CD14-positive monocyte (primary cell): ENCODE measurements around the gene KBTBD12. TPM values are rescaled to one million over a fixed set of nuclear protein-coding genes. Genes with fewer than 3 reads are reported as not detected.

Experiments used
- DNase-seq, 3 donors: peaks; one replicate each; pipeline ENCODE4 v3.0.0-alpha.2; 2011 to 2022
- H2AFZ ChIP-seq: 2 replicates; pipeline ENCODE4 v1.6.0; 2012; ENCODE audit warnings: mild to moderate bottlenecking, low read depth, low read length, inconsistent platforms; ENCODE audit not compliant: insufficient read depth, poor library complexity, severe bottlenecking
- H3K27ac ChIP-seq, 2 donors: 1 replicate in 1 of 2; 2 replicates in 1 of 2; pipeline ENCODE4 v1.5.1; 2012 to 2013; ENCODE audit warnings: low read length in 2 of 2, control low read depth in 1 of 2, inconsistent platforms in 1 of 2, low read depth in 1 of 2, mild to moderate bottlenecking in 1 of 2
- H3K27me3 ChIP-seq, 2 donors: one replicate each; pipeline versions ENCODE4 v1.6.0 to v1.6.1; 2011 to 2013; ENCODE audit warnings: low read length in 2 of 2; ENCODE audit not compliant: control insufficient read depth in 2 of 2, insufficient read depth in 2 of 2
- H3K36me3 ChIP-seq, 2 donors: replicated peaks in 1 of 2; 1 replicate in 1 of 2; 2 replicates in 1 of 2; pipeline versions ENCODE4 v1.5.1 to v1.6.1; 2012 to 2013; ENCODE audit warnings: low read length in 2 of 2, control low read depth in 1 of 2, inconsistent platforms in 1 of 2, mild to moderate bottlenecking in 1 of 2; ENCODE audit not compliant: insufficient read depth in 2 of 2, control insufficient read depth in 1 of 2
- H3K4me1 ChIP-seq, 2 donors: 1 replicate in 1 of 2; 2 replicates in 1 of 2; pipeline versions ENCODE4 v1.5.1 to v1.6.1; 2012 to 2013; ENCODE audit warnings: low read length in 2 of 2, control low read depth in 1 of 2, inconsistent platforms in 1 of 2, mild to moderate bottlenecking in 1 of 2, moderate library complexity in 1 of 2; ENCODE audit not compliant: insufficient read depth in 2 of 2, control insufficient read depth in 1 of 2
- H3K4me2 ChIP-seq: replicated peaks from 2 replicates; pipeline ENCODE3; 2012; ENCODE audit warnings: low read length, moderate library complexity, mild to moderate bottlenecking; ENCODE audit not compliant: poor library complexity, severe bottlenecking; ENCODE audit errors: extremely low read depth
- H3K4me3 ChIP-seq, 3 experiments: fragments of 200-600 bp in 1 of 3; sonication (generic) in 1 of 3; replicated peaks in 1 of 3; 1 replicate in 2 of 3; 2 replicates in 1 of 3; pipeline ENCODE4 v1.5.1; 2011 to 2013; ENCODE audit warnings: low read length in 3 of 3, mild to moderate bottlenecking in 3 of 3, control low read depth in 2 of 3, low read depth in 2 of 3, inconsistent platforms in 1 of 3, moderate library complexity in 1 of 3
- H3K79me2 ChIP-seq: 2 replicates; pipeline ENCODE4 v1.6.0; 2012; ENCODE audit warnings: mild to moderate bottlenecking, control low read depth, inconsistent platforms, low read length, moderate library complexity; ENCODE audit not compliant: insufficient read depth
- H3K9ac ChIP-seq: 2 replicates; pipeline ENCODE4 v1.6.0; 2017; ENCODE audit warnings: low read length, mild to moderate bottlenecking; ENCODE audit not compliant: insufficient read depth, poor library complexity, severe bottlenecking
- H3K9me3 ChIP-seq, 2 donors: replicated peaks in 1 of 2; 1 replicate in 1 of 2; 2 replicates in 1 of 2; pipeline versions ENCODE4 v1.5.1 to v1.6.1; 2012 to 2013; ENCODE audit warnings: low read length in 2 of 2, control low read depth in 1 of 2; ENCODE audit not compliant: control insufficient read depth in 1 of 2, insufficient read depth in 1 of 2
- H4K20me1 ChIP-seq: 2 replicates; pipeline ENCODE4 v1.6.0; 2012; ENCODE audit warnings: mild to moderate bottlenecking, low read length, control low read depth, moderate library complexity; ENCODE audit not compliant: insufficient read depth
- H3K27ac Mint-ChIP-seq, 7 donors: one replicate each; pipeline ENCODE4 v1.8.0; 2020; ENCODE audit warnings: mild to moderate bottlenecking in 7 of 7, mixed read lengths in 7 of 7, moderate library complexity in 6 of 7, inconsistent platforms in 2 of 7
- H3K27me3 Mint-ChIP-seq, 3 donors: one replicate each; pipeline ENCODE4 v1.8.0; 2021 to 2022; ENCODE audit warnings: low read depth in 3 of 3, mild to moderate bottlenecking in 3 of 3, mixed read lengths in 3 of 3, moderate library complexity in 3 of 3, inconsistent platforms in 1 of 3
- H3K36me3 Mint-ChIP-seq, 2 donors: one replicate each; pipeline ENCODE4 v1.8.0; 2020; ENCODE audit warnings: mixed read lengths in 2 of 2, inconsistent platforms in 1 of 2, mild to moderate bottlenecking in 1 of 2
- H3K4me1 Mint-ChIP-seq: one replicate; pipeline ENCODE4 v1.8.0; 2020; ENCODE audit warnings: mild to moderate bottlenecking, mixed read lengths
- H3K4me3 Mint-ChIP-seq, 2 donors: one replicate each; pipeline ENCODE4 v1.8.0; 2020; ENCODE audit warnings: mild to moderate bottlenecking in 2 of 2, mixed read lengths in 2 of 2, moderate library complexity in 1 of 2
- H3K9me3 Mint-ChIP-seq, 7 donors: one replicate each; pipeline ENCODE4 v1.8.0; 2020 to 2022; ENCODE audit warnings: mixed read lengths in 7 of 7, mild to moderate bottlenecking in 6 of 7, moderate library complexity in 6 of 7, inconsistent platforms in 2 of 7
- CTCF ChIP-seq: fragments of 200-600 bp; IDR thresholded peaks from one replicate; pipeline ENCODE4 v1.8.0; 2022; ENCODE audit warnings: antibody characterized with exemption, mild to moderate bottlenecking
- WGBS: methylation state at CpG from one replicate; pipeline ENCODE4 v1.1.5; 2013; ENCODE audit warnings: missing lambda C conversion rate; ENCODE audit not compliant: insufficient coverage; 5-methylcytosine and 5-hydroxymethylcytosine counted together
- intact Hi-C, 2 donors: fragments of 100-400 bp; cut with micrococcal nuclease; formaldehyde crosslinking; loops; one replicate each; pipeline versions ENCODE4 v1.15.0 to v1.15.1; 2023
- polyA plus RNA-seq, 3 donors: library from polyadenylated mRNA; depleted of rRNA in 1 of 3; unstranded in 2 of 3; stranded (reverse) in 1 of 3; fragments of 300-500 nt in 2 of 3; fragments of >200 nt in 1 of 3; fragmentation: Illumina TruSeq in 2 of 3; gene quantifications; 1 replicate in 2 of 3; 2 replicates in 1 of 3; pipeline ENCODE4 v1.2.3, GENCODE V29; 2012 to 2021

KBTBD12 gene
- polyA plus RNA-seq, 3 donors, result not detected

- Histone ChIP-seq H3K4me3 (no peak overlapping the region), H3K4me2 (no peak overlapping the region), H3K27me3 (no peaks in the 10 kb centered on the region), H3K36me3 (no peaks in the 10 kb centered on the region), H4K20me1 (no peaks in the 10 kb centered on the region), H3K27ac (no peak overlapping the region), H3K4me1 (no peaks in the 10 kb centered on the region), H3K79me2 (no peaks in the 10 kb centered on the region), H3K9me3 (no peaks in the 10 kb centered on the region), H3K9ac (no peak overlapping the region), H2AFZ (no peak overlapping the region)
- intact Hi-C loops, result no loop called here
- Mint-ChIP-seq H3K4me3 (no peak overlapping the region), H3K9me3 (peaks cover 0 to 7% (median 4%) of the 10 kb centered on the region in 7 donors), H3K27ac (no peak overlapping the region), H3K36me3 (no peaks in the 10 kb centered on the region), H3K4me1 (no peaks in the 10 kb centered on the region), H3K27me3 (peaks cover 1 to 13% (median 11%) of the 10 kb centered on the region in 3 donors)
- DNase-seq, result no peak
- TF ChIP-seq CTCF, result no peak
Observed at GRCh38 chr3:127942613-127943012, 27.6 kb downstream of the KBTBD12 start.

GRCh38 chr3:127948211-127948610 lies 33.2 kb downstream of the KBTBD12 start:
- no peak overlapping the region for H3K9ac ChIP-seq
- Mint-ChIP-seq H3K4me1 (no peaks in the 10 kb centered on the region), H3K27me3 (peaks cover 1 to 8% (median 8%) of the 10 kb centered on the region in 3 donors), H3K36me3 (no peaks in the 10 kb centered on the region), H3K27ac (no peak overlapping the region), H3K4me3 (no peak overlapping the region), H3K9me3 (no peaks in the 10 kb centered on the region)
- no peak for TF ChIP-seq CTCF
- H3K4me1 ChIP-seq, result no peaks in the 10 kb centered on the region
- H3K27me3 ChIP-seq, result no peaks in the 10 kb centered on the region
- no peak overlapping the region for H3K4me3 ChIP-seq
- no peaks in the 10 kb centered on the region for H3K36me3 ChIP-seq
- no peak overlapping the region for H3K27ac ChIP-seq
- no peak for DNase-seq
- H3K4me2 ChIP-seq, result no peak overlapping the region
- intact Hi-C loops, result no loop called here
- H3K79me2 ChIP-seq, result no peaks in the 10 kb centered on the region
- H2AFZ ChIP-seq, result no peak overlapping the region
- H3K9me3 ChIP-seq, result no peaks in the 10 kb centered on the region
- 100% methylated on average over 2 of the region's 3 CpGs for WGBS
- no peaks in the 10 kb centered on the region for H4K20me1 ChIP-seq
